K562 (cell line): ENCODE data around the gene KDM2A. TPM values are rescaled to one million over a fixed set of nuclear protein-coding genes. Genes with fewer than 3 reads are reported as not detected.

Experiments used
- EGR1 ChIP-seq: fragments of 450-650 bp; conservative IDR thresholded peaks from 2 replicates; pipeline ENCODE4 v1.6.1; 2017; ENCODE audit warnings: mild to moderate bottlenecking
- HMGN3 ChIP-seq: IDR thresholded peaks from 2 replicates; pipeline ENCODE4 v1.6.1; 2011; ENCODE audit warnings: borderline replicate concordance, low read depth, mild to moderate bottlenecking, mixed read lengths, low read length; ENCODE audit not compliant: insufficient read length; ENCODE audit errors: extremely low read depth
- MYBL2 ChIP-seq, 2 experiments: fragments of 450-650 bp in 1 of 2; sonication (generic) in 1 of 2; formaldehyde crosslinking in 1 of 2; IDR thresholded peaks; 2 replicates each; pipeline versions ENCODE4 v1.6.1 to v1.8.1; 2017 to 2022; ENCODE audit warnings: borderline replicate concordance in 1 of 2, inconsistent platforms in 1 of 2, low read depth in 1 of 2, mild to moderate bottlenecking in 1 of 2, missing genetic modification reagents in 1 of 2, moderate library complexity in 1 of 2
- RBFOX2 ChIP-seq: fragments of 200-400 bp; formaldehyde crosslinking; IDR thresholded peaks from 2 replicates; pipeline ENCODE4 v1.6.1; 2017; ENCODE audit warnings: low read depth, mild to moderate bottlenecking, low read length, moderate library complexity
- SMAD2 ChIP-seq: fragments of 150-350 bp; IDR thresholded peaks from 2 replicates; pipeline ENCODE4 v1.6.1; 2014; ENCODE audit warnings: low read depth, mild to moderate bottlenecking, low read length
- YY1 ChIP-seq, 3 experiments: IDR thresholded peaks; 2 replicates each; pipeline ENCODE4 v1.6.1; 2011; ENCODE audit warnings: low read length in 2 of 3, mild to moderate bottlenecking in 2 of 3, moderate library complexity in 2 of 3, borderline replicate concordance in 1 of 3, control low read depth in 1 of 3, low read depth in 1 of 3; ENCODE audit not compliant: insufficient read depth in 3 of 3, insufficient replicate concordance in 2 of 3, control insufficient read depth in 1 of 3, insufficient read length in 1 of 3; ENCODE audit errors: extremely low read depth in 1 of 3
- ZBED1 ChIP-seq: IDR thresholded peaks from 2 replicates; pipeline ENCODE4 v1.6.1; 2014
- ZBTB7A ChIP-seq: IDR thresholded peaks from 2 replicates; pipeline ENCODE4 v1.6.1; 2011; ENCODE audit warnings: low read depth, mild to moderate bottlenecking, low read length, moderate library complexity, borderline replicate concordance; ENCODE audit not compliant: control insufficient read depth
- ZNF41 ChIP-seq: fragments of 250-450 bp; sonication (Bioruptor Pico); conservative IDR thresholded peaks from 2 replicates; pipeline ENCODE4 v1.4.0; 2020; ENCODE audit warnings: mild to moderate bottlenecking
- ZNF507 ChIP-seq: conservative IDR thresholded peaks from 2 replicates; pipeline ENCODE4 v1.6.1; 2017; ENCODE audit warnings: missing genetic modification characterization, missing compliant biosample characterization
- ZNF766 ChIP-seq: fragments of 200-800 bp; sonication (Bioruptor generic); conservative IDR thresholded peaks from 2 replicates; pipeline ENCODE4 v1.6.1; 2016; ENCODE audit warnings: missing genetic modification characterization, missing compliant biosample characterization
- polyA plus RNA-seq, 8 experiments: library from polyadenylated mRNA; depleted of rRNA in 4 of 8; stranded (reverse) in 5 of 8; unstranded in 3 of 8; fragments of >200 nt; fragmentation: Nextera tagmentation in 2 of 8; fragmentation: Illumina TruSeq in 1 of 8; extraction: Ambion mirVana in 2 of 8; extraction: Trizol in 1 of 8; gene quantifications; 2 replicates each; pipeline versions ENCODE4 v1.2.1 to v1.2.3, GENCODE V29; 2011 to 2014; ENCODE audit warnings: inconsistent platforms in 1 of 8, missing spikeins in 1 of 8
- total RNA-seq, 7 experiments: library from RNA; depleted of rRNA in 6 of 7; stranded (reverse); fragments of >200 nt in 6 of 7; fragmentation: Illumina TruSeq in 2 of 7; extraction: Trizol in 2 of 7; gene quantifications; 2 replicates each; pipeline versions ENCODE4 v1.2.1 to v1.2.3, GENCODE V29; 2011 to 2021; ENCODE audit warnings: low replicate concordance in 1 of 7
- TF ChIP-seq, protein P1 (sequence below): fragments of 200-800 bp; sonication (Bioruptor generic); IDR thresholded peaks from 2 replicates; pipeline ENCODE4 v1.6.1; 2017; ENCODE audit warnings: missing genetic modification characterization, missing compliant biosample characterization
- TF ChIP-seq, protein P2 (sequence below): fragments of 250-450 bp; sonication (Bioruptor Pico); IDR thresholded peaks from 2 replicates; pipeline ENCODE4 v1.4.0; 2020; ENCODE audit warnings: mild to moderate bottlenecking, moderate library complexity
- TF ChIP-seq, protein P3 (sequence below): fragments of 250-450 bp; sonication (Bioruptor Pico); IDR thresholded peaks from 2 replicates; pipeline ENCODE4 v1.8.0; 2022; ENCODE audit warnings: moderate library complexity, mild to moderate bottlenecking, inconsistent platforms
- TF ChIP-seq, protein P4 (sequence below): fragments of 250-450 bp; sonication (Bioruptor Pico); IDR thresholded peaks from 2 replicates; pipeline ENCODE4 v1.5.0; 2020; ENCODE audit warnings: mild to moderate bottlenecking
- TF ChIP-seq, protein P5 (sequence below): fragments of 450-650 bp; IDR thresholded peaks from 2 replicates; pipeline ENCODE4 v1.6.1; 2016

Gene KDM2A
- total and polyA plus RNA-seq, 9 of the 15 experiments (the other 6 are each of a cell fraction or from before 2014, with no cell fraction given) = 5.0 to 39.3 (median 21.3) TPM

DNA sequence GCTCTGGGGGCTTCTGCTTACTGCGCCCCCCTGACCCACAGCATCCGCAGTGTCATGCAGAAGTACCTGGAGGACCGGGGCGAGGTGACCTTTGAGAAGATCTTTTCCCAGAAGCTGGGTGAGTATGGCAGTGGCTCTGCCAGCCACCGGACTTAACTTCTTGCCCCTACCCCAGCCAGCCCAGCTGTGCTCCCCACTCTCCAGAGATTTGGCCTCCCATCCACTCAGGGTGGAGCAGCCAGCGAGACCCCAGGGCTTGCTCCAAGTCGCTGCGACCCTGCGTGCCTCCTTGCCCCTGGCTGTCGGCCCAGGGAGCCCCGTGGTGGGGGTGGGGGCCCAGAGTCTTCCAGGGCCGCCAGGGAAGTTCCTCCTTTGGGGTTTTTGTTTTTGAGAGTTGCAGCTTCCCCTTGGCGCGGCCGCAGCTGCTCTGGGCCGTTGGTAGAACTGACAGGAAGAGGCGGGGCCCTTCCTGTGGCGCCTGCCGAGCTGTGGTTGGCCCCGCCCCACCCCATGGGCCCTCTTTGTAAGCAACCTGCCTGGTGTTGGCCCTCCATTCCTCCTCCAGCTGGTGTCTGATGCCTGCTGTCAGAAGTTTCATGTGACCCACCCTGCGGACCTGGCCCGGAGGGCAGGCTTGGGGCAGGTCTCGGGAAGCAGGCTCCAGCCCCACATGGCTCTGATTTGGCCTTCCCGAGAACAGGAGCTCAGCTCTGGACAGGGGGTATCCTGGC lies 158.3 kb downstream of the KDM2A start (continued):
- TF ChIP-seq, protein P1, sequence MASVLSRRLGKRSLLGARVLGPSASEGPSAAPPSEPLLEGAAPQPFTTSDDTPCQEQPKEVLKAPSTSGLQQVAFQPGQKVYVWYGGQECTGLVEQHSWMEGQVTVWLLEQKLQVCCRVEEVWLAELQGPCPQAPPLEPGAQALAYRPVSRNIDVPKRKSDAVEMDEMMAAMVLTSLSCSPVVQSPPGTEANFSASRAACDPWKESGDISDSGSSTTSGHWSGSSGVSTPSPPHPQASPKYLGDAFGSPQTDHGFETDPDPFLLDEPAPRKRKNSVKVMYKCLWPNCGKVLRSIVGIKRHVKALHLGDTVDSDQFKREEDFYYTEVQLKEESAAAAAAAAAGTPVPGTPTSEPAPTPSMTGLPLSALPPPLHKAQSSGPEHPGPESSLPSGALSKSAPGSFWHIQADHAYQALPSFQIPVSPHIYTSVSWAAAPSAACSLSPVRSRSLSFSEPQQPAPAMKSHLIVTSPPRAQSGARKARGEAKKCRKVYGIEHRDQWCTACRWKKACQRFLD (CRISPR knock-in tag) = peak; percentile 97
- TF ChIP-seq ZBED1 (peak; percentile 57; the same call in 1 of the 2 replicates), ZNF766 (peak; percentile 93; the same call in 1 of the 2 replicates), ZBTB7A (peak; percentile 67; the same call in 1 of the 2 replicates), RBFOX2 (peak; percentile 85), ZNF507 (tag) (no peak), ZNF41 (CRISPR knock-in tag) (peak; percentile 45; the same call in 1 of the 2 replicates), SMAD2 (no peak), MYBL2 (IDR thresholded peaks at IDR 0.05; ENCODE audit: low read depth) (peak; percentile 84), MYBL2 (CRISPR knock-in tag; IDR thresholded peaks at IDR 0.05; ENCODE audit: borderline replicate concordance) (no peak), EGR1 (no peak), YY1 (IDR thresholded peaks at IDR 0.05; ENCODE audit: borderline replicate concordance in 1 of 3, control insufficient read depth in 1 of 3, extremely low read depth in 1 of 3, insufficient read depth in 3 of 3, insufficient read length in 1 of 3, insufficient replicate concordance in 2 of 3, low read depth in 1 of 3, low read length in 2 of 3) (peak in 2 of 3 experiments; percentile 63 to 74), HMGN3 (peak; percentile 55)
- TF ChIP-seq, protein P2, sequence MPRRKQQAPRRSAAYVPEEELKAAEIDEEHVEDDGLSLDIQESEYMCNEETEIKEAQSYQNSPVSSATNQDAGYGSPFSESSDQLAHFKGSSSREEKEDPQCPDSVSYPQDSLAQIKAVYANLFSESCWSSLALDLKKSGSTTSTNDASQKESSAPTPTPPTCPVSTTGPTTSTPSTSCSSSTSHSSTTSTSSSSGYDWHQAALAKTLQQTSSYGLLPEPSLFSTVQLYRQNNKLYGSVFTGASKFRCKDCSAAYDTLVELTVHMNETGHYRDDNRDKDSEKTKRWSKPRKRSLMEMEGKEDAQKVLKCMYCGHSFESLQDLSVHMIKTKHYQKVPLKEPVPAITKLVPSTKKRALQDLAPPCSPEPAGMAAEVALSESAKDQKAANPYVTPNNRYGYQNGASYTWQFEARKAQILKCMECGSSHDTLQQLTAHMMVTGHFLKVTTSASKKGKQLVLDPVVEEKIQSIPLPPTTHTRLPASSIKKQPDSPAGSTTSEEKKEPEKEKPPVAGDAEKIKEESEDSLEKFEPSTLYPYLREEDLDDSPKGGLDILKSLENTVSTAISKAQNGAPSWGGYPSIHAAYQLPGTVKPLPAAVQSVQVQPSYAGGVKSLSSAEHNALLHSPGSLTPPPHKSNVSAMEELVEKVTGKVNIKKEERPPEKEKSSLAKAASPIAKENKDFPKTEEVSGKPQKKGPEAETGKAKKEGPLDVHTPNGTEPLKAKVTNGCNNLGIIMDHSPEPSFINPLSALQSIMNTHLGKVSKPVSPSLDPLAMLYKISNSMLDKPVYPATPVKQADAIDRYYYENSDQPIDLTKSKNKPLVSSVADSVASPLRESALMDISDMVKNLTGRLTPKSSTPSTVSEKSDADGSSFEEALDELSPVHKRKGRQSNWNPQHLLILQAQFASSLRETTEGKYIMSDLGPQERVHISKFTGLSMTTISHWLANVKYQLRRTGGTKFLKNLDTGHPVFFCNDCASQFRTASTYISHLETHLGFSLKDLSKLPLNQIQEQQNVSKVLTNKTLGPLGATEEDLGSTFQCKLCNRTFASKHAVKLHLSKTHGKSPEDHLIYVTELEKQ (CRISPR knock-in tag) = peak; percentile 67
- TF ChIP-seq, protein P3, sequence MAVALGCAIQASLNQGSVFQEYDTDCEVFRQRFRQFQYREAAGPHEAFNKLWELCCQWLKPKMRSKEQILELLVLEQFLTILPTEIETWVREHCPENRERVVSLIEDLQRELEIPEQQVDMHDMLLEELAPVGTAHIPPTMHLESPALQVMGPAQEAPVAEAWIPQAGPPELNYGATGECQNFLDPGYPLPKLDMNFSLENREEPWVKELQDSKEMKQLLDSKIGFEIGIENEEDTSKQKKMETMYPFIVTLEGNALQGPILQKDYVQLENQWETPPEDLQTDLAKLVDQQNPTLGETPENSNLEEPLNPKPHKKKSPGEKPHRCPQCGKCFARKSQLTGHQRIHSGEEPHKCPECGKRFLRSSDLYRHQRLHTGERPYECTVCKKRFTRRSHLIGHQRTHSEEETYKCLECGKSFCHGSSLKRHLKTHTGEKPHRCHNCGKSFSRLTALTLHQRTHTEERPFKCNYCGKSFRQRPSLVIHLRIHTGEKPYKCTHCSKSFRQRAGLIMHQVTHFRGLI (CRISPR knock-in tag) = peak; percentile 67; the same call in 1 of the 2 replicates
- TF ChIP-seq, protein P4, sequence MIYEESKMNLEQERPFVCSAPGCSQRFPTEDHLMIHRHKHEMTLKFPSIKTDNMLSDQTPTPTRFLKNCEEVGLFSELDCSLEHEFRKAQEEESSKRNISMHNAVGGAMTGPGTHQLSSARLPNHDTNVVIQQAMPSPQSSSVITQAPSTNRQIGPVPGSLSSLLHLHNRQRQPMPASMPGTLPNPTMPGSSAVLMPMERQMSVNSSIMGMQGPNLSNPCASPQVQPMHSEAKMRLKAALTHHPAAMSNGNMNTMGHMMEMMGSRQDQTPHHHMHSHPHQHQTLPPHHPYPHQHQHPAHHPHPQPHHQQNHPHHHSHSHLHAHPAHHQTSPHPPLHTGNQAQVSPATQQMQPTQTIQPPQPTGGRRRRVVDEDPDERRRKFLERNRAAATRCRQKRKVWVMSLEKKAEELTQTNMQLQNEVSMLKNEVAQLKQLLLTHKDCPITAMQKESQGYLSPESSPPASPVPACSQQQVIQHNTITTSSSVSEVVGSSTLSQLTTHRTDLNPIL = peak; percentile 80
- TF ChIP-seq, protein P5, sequence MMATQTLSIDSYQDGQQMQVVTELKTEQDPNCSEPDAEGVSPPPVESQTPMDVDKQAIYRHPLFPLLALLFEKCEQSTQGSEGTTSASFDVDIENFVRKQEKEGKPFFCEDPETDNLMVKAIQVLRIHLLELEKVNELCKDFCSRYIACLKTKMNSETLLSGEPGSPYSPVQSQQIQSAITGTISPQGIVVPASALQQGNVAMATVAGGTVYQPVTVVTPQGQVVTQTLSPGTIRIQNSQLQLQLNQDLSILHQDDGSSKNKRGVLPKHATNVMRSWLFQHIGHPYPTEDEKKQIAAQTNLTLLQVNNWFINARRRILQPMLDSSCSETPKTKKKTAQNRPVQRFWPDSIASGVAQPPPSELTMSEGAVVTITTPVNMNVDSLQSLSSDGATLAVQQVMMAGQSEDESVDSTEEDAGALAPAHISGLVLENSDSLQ = peak; percentile 61; the same call in 1 of the 2 replicates
